ENCODE results near the gene KLHL29. TPM values are rescaled to one million over a fixed set of nuclear protein-coding genes. Genes with fewer than 3 reads are reported as not detected.

Gene KLHL29
- total and polyA plus RNA-seq, 8 donors: 0.91 to 6.6 (median 2.6) TPM

DNA sequence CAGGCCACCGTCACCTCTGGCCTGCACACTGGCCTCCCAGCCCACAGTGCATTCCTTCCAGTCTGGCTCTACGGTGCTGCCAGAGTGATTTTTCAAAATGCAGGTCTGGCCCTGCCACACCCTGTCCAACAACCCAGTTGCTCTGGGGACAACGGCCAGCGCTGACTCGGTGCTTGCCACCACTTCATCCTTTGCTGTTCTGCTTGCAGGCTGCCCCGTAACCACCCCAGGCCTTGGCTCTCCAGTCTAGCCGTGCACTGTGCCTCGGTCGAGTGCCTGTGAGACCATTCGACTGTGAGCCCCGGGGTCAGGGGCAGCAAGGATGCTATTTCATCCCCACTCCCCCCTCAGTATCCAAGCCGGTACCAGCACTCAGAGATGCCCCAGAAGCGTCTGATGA lies 262.6 kb downstream of the KLHL29 start:
- H3K9me3 ChIP-seq: no peaks in the 10 kb centered on the region
- H3K4me1 ChIP-seq: no peaks in the 10 kb centered on the region
- TF ChIP-seq, protein P1, sequence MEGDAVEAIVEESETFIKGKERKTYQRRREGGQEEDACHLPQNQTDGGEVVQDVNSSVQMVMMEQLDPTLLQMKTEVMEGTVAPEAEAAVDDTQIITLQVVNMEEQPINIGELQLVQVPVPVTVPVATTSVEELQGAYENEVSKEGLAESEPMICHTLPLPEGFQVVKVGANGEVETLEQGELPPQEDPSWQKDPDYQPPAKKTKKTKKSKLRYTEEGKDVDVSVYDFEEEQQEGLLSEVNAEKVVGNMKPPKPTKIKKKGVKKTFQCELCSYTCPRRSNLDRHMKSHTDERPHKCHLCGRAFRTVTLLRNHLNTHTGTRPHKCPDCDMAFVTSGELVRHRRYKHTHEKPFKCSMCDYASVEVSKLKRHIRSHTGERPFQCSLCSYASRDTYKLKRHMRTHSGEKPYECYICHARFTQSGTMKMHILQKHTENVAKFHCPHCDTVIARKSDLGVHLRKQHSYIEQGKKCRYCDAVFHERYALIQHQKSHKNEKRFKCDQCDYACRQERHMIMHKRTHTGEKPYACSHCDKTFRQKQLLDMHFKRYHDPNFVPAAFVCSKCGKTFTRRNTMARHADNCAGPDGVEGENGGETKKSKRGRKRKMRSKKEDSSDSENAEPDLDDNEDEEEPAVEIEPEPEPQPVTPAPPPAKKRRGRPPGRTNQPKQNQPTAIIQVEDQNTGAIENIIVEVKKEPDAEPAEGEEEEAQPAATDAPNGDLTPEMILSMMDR (IDR thresholded peaks at IDR 0.05): no peak
- ATAC-seq (no peak), DNase-seq (no peak), FAIRE-seq (no peak)
- H3K36me3 ChIP-seq: no peaks in the 10 kb centered on the region
- H3K27ac ChIP-seq: no peak overlapping the region
- intact Hi-C loops (cut with DNase I): no loop called here
- WGBS, 2 donors: 76 to 85% methylated on average over 13 of the region's 13 CpGs
- no peak overlapping the region for H3K4me3 ChIP-seq
- H3K27me3 ChIP-seq: no peaks in the 10 kb centered on the region

DNA sequence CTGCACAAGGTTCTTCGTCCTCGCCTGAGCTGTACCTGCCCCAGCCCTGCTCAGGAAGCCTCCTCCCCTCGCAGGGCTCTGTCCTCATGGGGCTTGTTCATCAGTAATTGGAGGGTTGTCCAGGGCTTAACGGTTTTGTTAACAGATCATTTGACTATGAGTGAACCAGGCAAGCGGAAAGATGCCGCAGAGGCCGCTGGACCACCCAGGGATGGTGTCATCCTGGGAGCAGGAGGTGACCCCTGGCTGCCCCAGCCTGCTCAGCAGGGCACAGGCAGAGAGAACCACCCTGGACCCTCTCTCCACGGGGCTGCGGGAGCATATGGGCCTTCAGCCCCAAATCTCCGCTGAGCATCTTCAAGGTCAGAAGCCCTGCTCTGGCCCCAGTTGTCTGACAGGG lies 264.3 kb downstream of the KLHL29 start:
- H3K4me3 ChIP-seq: no peak overlapping the region
- no peaks in the 10 kb centered on the region for H3K27me3 ChIP-seq
- intact Hi-C loops (cut with DNase I): no loop called here
- no peaks in the 10 kb centered on the region for H3K4me1 ChIP-seq
- no peaks in the 10 kb centered on the region for H3K36me3 ChIP-seq
- DNase-seq: no peak
- no peak for ATAC-seq
- WGBS, 2 donors: 72 to 75% methylated on average over 10 of the region's 10 CpGs
- TF ChIP-seq, protein P1 (IDR thresholded peaks at IDR 0.05): no peak
- no peaks in the 10 kb centered on the region for H3K9me3 ChIP-seq
- no peak overlapping the region for H3K27ac ChIP-seq
- no peak for FAIRE-seq

GRCh38 chr2:23649819-23650218 lies 264.8 kb downstream of the KLHL29 start:
- WGBS, 2 donors: 42 to 52% methylated on average over 7 of the region's 7 CpGs
- peak in 1 of 6 donors; percentile 36 for DNase-seq

GRCh38 chr2:23651187-23652080 lies 266.5 kb downstream of the KLHL29 start:
- 76 to 83% methylated on average over 10 of the region's 10 CpGs for WGBS, 2 donors
- no peak overlapping the region for H3K4me3 ChIP-seq
- FAIRE-seq: no peak
- TF ChIP-seq, protein P1 (IDR thresholded peaks at IDR 0.05): no peak
- intact Hi-C loops (cut with DNase I): no loop called here
- DNase-seq: no peak
- H3K27me3 ChIP-seq: no peaks in the 10 kb centered on the region
- no peak overlapping the region for H3K27ac ChIP-seq
- no peak for ATAC-seq
- H3K36me3 ChIP-seq: no peaks in the 10 kb centered on the region
- H3K4me1 ChIP-seq: no peaks in the 10 kb centered on the region
- H3K9me3 ChIP-seq: no peaks in the 10 kb centered on the region

More at GRCh38 chr2:23649819-23650218, 264.8 kb downstream of the KLHL29 start:
- TF ChIP-seq, protein P1 (IDR thresholded peaks at IDR 0.05): no peak
- intact Hi-C loops (cut with DNase I): no loop called here
- Histone ChIP-seq H3K4me3 (no peak overlapping the region), H3K27ac (no peak overlapping the region), H3K4me1 (no peaks in the 10 kb centered on the region), H3K9me3 (no peaks in the 10 kb centered on the region), H3K36me3 (no peaks in the 10 kb centered on the region), H3K27me3 (no peaks in the 10 kb centered on the region)
- FAIRE-seq: no peak
- peak in 3 of 4 donors; percentile 39 to 64 (median 43) for ATAC-seq

DNA sequence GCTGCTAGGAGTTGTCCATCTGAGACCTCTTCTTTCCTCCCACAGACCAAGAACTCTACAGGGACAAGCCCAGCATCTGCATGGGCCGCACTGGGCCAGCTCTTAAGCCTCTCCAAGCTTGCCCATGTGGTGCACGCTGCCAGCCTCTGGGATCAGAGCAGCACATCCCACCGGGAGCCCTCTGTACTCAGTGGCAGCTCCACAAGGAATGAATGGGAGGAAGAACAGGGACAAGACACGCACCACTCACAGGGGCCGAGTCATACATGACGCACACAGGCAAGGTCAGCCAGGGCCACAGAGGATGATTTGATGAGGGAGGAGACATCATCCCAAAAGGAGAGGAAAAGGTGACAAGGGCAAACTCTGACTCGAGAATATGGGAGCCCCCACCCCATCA lies 268.3 kb downstream of the KLHL29 start:
- Histone ChIP-seq H3K27me3 (no peaks in the 10 kb centered on the region), H3K4me1 (no peaks in the 10 kb centered on the region), H3K36me3 (no peaks in the 10 kb centered on the region), H3K27ac (no peak overlapping the region), H3K9me3 (no peaks in the 10 kb centered on the region), H3K4me3 (no peak overlapping the region)
- TF ChIP-seq, protein P1 (IDR thresholded peaks at IDR 0.05): no peak
- no peak for FAIRE-seq
- intact Hi-C loops (cut with DNase I): no loop called here
- no peak for DNase-seq
- ATAC-seq: no peak
- WGBS, 2 donors: 79 to 88% methylated on average over 7 of the region's 7 CpGs

All from pancreas (tissue), 10 donors.